ENCODE data around the gene LRRC1.
A peak's percentile ranks its signal among the peaks of the same experiment; 100 is the strongest.

LRRC1 gene

GRCh38 chr6:53888931-53889330 is 94.1 kb downstream of the LRRC1 start:
- Histone ChIP-seq H3K9me3 (ENCODE audit: insufficient read depth, low read length, severe bottlenecking) (no peaks in the 10 kb centered on the region), H3K4me2 (ENCODE audit: insufficient read depth, low read length) (no peak overlapping the region), H3K4me1 (ENCODE audit: insufficient read depth, low read length) (peaks cover 49% of the 10 kb centered on the region), H3K36me3 (ENCODE audit: insufficient read depth, low read length) (peaks cover 9% of the 10 kb centered on the region; the same call in 1 of the 2 replicates), H3K4me3 (ENCODE audit: low read depth in 1 of 2, low read length in 2 of 2) (no peak overlapping the region), H3K27ac (ENCODE audit: low read length) (no peak overlapping the region), H4K20me1 (ENCODE audit: insufficient read depth, low read length) (no peaks in the 10 kb centered on the region), H3K27me3 (ENCODE audit: insufficient read depth, low read length, poor library complexity) (no peaks in the 10 kb centered on the region), H2AFZ (ENCODE audit: low read depth, low read length) (no peak overlapping the region), H3K9ac (ENCODE audit: low read depth, low read length) (no peak overlapping the region), H3K79me2 (ENCODE audit: insufficient read depth, low read length) (no peaks in the 10 kb centered on the region)
- ATAC-seq (ENCODE audit: insufficient read depth, low read depth) (no peak), DNase-seq (no peak)
- TF ChIP-seq EZH2 (IDR thresholded peaks at IDR 0.05; ENCODE audit: borderline replicate concordance, low read depth, low read length, severe bottlenecking): no peak
- TF ChIP-seq CTCF (IDR thresholded peaks at IDR 0.05; ENCODE audit: borderline replicate concordance, extremely low read depth, low read length, poor library complexity, severe bottlenecking): no peak

- H2AFZ ChIP-seq (ENCODE audit: low read depth, low read length): no peak overlapping the region
- H3K4me2 ChIP-seq (ENCODE audit: insufficient read depth, low read length): no peak overlapping the region
- no peak overlapping the region for H3K9ac ChIP-seq (ENCODE audit: low read depth, low read length)
- no peak for DNase-seq
- TF ChIP-seq EZH2 (IDR thresholded peaks at IDR 0.05; ENCODE audit: borderline replicate concordance, low read depth, low read length, severe bottlenecking) (no peak), CTCF (IDR thresholded peaks at IDR 0.05; ENCODE audit: borderline replicate concordance, extremely low read depth, low read length, poor library complexity, severe bottlenecking) (no peak)
- H3K27me3 ChIP-seq (ENCODE audit: insufficient read depth, low read length, poor library complexity): no peaks in the 10 kb centered on the region
- H3K4me3 ChIP-seq (ENCODE audit: low read depth in 1 of 2, low read length in 2 of 2): no peak overlapping the region
- H4K20me1 ChIP-seq (ENCODE audit: insufficient read depth, low read length): no peaks in the 10 kb centered on the region
- H3K9me3 ChIP-seq (ENCODE audit: insufficient read depth, low read length, severe bottlenecking): no peaks in the 10 kb centered on the region
- H3K4me1 ChIP-seq (ENCODE audit: insufficient read depth, low read length): peaks cover 53% of the 10 kb centered on the region
- no peaks in the 10 kb centered on the region for H3K79me2 ChIP-seq (ENCODE audit: insufficient read depth, low read length)
- H3K27ac ChIP-seq (ENCODE audit: low read length): no peak overlapping the region
- ATAC-seq (ENCODE audit: insufficient read depth, low read depth): no peak
- peaks cover 6% of the 10 kb centered on the region; the same call in 1 of the 2 replicates for H3K36me3 ChIP-seq (ENCODE audit: insufficient read depth, low read length)
Observed at GRCh38 chr6:53889365-53889764, 94.6 kb downstream of the LRRC1 start.

- H3K36me3 ChIP-seq (ENCODE audit: insufficient read depth, low read length): peaks cover 10% of the 10 kb centered on the region
- no peaks in the 10 kb centered on the region for H3K9me3 ChIP-seq (ENCODE audit: insufficient read depth, low read length, severe bottlenecking)
- no peak for DNase-seq
- H3K27me3 ChIP-seq (ENCODE audit: insufficient read depth, low read length, poor library complexity): no peaks in the 10 kb centered on the region
- no peak overlapping the region for H2AFZ ChIP-seq (ENCODE audit: low read depth, low read length)
- peak overlapping the region; percentile 59 for H3K27ac ChIP-seq (ENCODE audit: low read length)
- no peak for ATAC-seq (ENCODE audit: insufficient read depth, low read depth)
- H3K4me1 ChIP-seq (ENCODE audit: insufficient read depth, low read length): peaks cover 38% of the 10 kb centered on the region
- H4K20me1 ChIP-seq (ENCODE audit: insufficient read depth, low read length): no peaks in the 10 kb centered on the region
- TF ChIP-seq EZH2 (IDR thresholded peaks at IDR 0.05; ENCODE audit: borderline replicate concordance, low read depth, low read length, severe bottlenecking): no peak
- TF ChIP-seq CTCF (IDR thresholded peaks at IDR 0.05; ENCODE audit: borderline replicate concordance, extremely low read depth, low read length, poor library complexity, severe bottlenecking): no peak
- no peaks in the 10 kb centered on the region for H3K79me2 ChIP-seq (ENCODE audit: insufficient read depth, low read length)
- H3K9ac ChIP-seq (ENCODE audit: low read depth, low read length): no peak overlapping the region
- H3K4me2 ChIP-seq (ENCODE audit: insufficient read depth, low read length): no peak overlapping the region
- no peak overlapping the region for H3K4me3 ChIP-seq (ENCODE audit: low read depth in 1 of 2, low read length in 2 of 2)
Observed at GRCh38 chr6:53892707-53893106, 97.9 kb downstream of the LRRC1 start.

- TF ChIP-seq EZH2 (IDR thresholded peaks at IDR 0.05; ENCODE audit: borderline replicate concordance, low read depth, low read length, severe bottlenecking) (no peak), CTCF (IDR thresholded peaks at IDR 0.05; ENCODE audit: borderline replicate concordance, extremely low read depth, low read length, poor library complexity, severe bottlenecking) (no peak)
- H3K79me2 ChIP-seq (ENCODE audit: insufficient read depth, low read length): no peaks in the 10 kb centered on the region
- H3K9me3 ChIP-seq (ENCODE audit: insufficient read depth, low read length, severe bottlenecking): no peaks in the 10 kb centered on the region
- H3K4me2 ChIP-seq (ENCODE audit: insufficient read depth, low read length): peak overlapping the region; percentile 41
- peaks cover 21% of the 10 kb centered on the region for H3K36me3 ChIP-seq (ENCODE audit: insufficient read depth, low read length)
- H3K4me1 ChIP-seq (ENCODE audit: insufficient read depth, low read length): peaks cover 37% of the 10 kb centered on the region
- H3K27me3 ChIP-seq (ENCODE audit: insufficient read depth, low read length, poor library complexity): no peaks in the 10 kb centered on the region
- DNase-seq (peak; percentile 88), ATAC-seq (ENCODE audit: insufficient read depth, low read depth) (peak; percentile 94)
- no peak overlapping the region for H3K9ac ChIP-seq (ENCODE audit: low read depth, low read length)
- no peak overlapping the region for H3K4me3 ChIP-seq (ENCODE audit: low read depth in 1 of 2, low read length in 2 of 2)
- H3K27ac ChIP-seq (ENCODE audit: low read length): peak overlapping the region; percentile 56
- no peak overlapping the region for H2AFZ ChIP-seq (ENCODE audit: low read depth, low read length)
- H4K20me1 ChIP-seq (ENCODE audit: insufficient read depth, low read length): no peaks in the 10 kb centered on the region
Observed at GRCh38 chr6:53894091-53894490, 99.3 kb downstream of the LRRC1 start.

All from DND-41 (cell line).